IPS DF 4.7 (cell line): Measurements from ENCODE around the gene ZMYND8.
A peak's percentile ranks its signal among the peaks of the same experiment; 100 is the strongest.
"Not testable (repeated sequence)": the region's sequence is repeated elsewhere in the genome, so short reads cannot be mapped to it uniquely, and the experiment has no call there.

Source experiments
- DNase-seq: peaks from one replicate; pipeline ENCODE4 v3.0.0-alpha.2; 2013; ENCODE audit warnings: low spot score; ENCODE audit errors: extremely low read depth

ZMYND8 gene

GRCh38 chr20:47286681-47287080 is 69.8 kb downstream of the ZMYND8 start:
- DNase-seq: no peak

DNA sequence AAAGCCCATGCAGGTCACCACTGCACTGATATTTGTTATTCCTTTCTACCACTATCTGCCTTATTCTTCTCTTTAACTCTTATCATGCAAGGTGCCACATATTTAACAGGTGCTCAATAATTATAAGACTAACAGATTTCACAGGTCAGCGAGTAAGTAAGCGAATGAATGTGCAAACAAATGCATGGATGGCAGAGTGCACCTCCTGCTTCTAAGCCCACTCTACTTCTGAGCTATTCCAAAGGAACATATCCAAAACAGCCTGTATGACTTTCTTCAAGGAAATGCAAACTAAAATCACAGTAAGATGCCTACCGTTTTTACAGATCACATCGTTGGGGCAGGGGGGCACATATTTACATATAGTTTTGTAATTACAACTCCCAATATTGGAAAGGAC is 71.3 kb downstream of the ZMYND8 start:
- DNase-seq: no peak

GRCh38 chr20:47284373-47284772 is 72.1 kb downstream of the ZMYND8 start:
- DNase-seq: no peak

- DNase-seq: no peak
Measured at GRCh38 chr20:47283411-47283810, 73.1 kb downstream of the ZMYND8 start.

DNA sequence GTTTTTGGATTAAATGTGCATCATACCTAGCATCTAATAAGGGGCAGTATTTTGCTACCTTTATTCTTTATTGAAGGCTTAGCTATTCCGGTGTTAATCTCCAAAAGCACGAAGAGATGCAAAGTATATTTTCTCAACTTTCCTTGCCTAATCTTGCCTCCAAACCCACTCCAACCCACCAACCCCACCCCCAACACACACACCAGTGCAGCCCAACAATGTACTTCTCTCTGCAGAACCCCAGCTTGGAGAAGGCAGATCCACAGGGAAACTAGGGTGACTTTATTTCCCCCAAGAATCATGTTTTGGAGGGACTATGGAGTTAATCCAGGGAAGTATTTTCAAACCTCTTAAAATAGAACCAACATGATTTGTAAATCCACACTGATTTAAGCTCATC is 73.6 kb downstream of the ZMYND8 start:
- DNase-seq: no peak

DNA sequence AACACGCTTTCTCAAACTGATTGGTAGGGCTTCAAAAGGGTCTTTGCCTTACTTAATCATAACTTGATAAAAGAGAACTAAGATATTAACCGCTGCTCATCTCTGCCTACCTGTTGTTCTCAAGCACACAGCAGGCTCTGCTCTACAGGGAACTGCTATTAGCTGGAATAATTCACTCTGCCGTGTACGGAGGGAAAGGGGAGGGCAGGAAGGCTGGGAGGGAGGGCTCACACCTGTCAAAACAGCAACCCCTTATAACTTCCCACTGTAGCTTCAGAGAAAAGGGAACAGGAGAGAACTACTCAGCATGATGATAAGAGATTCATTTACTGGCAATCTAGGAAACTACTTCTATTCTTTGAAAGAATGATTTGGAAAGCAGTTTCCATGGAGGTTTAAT is 75.1 kb downstream of the ZMYND8 start:
- DNase-seq: no peak

DNA sequence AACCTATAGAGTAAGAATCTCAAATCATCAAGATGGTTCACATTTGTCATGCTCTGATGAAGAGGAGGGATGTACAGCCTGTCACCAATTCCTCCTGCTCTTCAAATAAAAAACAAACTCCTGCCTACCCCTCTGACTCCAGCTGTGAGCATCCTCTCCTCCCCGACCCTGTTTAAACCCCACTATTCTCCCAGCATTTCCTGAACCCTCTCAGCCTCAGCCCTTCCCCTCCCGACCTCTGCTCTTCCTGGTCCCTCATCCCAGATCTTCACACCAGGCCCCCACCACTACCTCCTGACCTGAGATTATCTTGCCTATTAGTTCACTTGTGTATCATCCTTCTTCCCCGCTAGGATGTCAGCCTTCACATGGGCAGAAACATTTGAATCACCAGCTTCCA is 75.8 kb downstream of the ZMYND8 start:
- no peak for DNase-seq

DNA sequence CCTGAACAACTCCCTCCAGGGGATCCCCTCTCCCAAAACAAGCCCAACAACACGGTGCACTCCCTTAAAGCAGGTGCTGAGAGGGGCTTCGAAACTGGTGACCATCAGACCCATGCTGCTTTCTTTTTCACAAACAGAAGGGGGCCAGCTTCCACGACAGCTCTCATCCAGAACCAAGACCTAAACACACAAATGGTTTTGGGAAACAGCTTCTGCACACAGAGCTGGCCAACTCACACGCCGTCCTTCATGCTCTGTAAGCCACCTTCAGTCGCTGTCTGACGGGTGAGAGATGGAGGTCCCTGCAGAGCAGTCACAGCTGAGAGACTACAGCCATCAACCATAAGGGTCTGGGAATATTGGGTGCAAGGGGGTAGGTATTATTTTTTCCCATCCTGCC is 76.3 kb downstream of the ZMYND8 start:
- DNase-seq: no peak

- no peak for DNase-seq
Measured at GRCh38 chr20:47278907-47279348, 77.6 kb downstream of the ZMYND8 start.

GRCh38 chr20:47277535-47277872 is 79.0 kb downstream of the ZMYND8 start:
- DNase-seq: not testable (repeated sequence)

DNA sequence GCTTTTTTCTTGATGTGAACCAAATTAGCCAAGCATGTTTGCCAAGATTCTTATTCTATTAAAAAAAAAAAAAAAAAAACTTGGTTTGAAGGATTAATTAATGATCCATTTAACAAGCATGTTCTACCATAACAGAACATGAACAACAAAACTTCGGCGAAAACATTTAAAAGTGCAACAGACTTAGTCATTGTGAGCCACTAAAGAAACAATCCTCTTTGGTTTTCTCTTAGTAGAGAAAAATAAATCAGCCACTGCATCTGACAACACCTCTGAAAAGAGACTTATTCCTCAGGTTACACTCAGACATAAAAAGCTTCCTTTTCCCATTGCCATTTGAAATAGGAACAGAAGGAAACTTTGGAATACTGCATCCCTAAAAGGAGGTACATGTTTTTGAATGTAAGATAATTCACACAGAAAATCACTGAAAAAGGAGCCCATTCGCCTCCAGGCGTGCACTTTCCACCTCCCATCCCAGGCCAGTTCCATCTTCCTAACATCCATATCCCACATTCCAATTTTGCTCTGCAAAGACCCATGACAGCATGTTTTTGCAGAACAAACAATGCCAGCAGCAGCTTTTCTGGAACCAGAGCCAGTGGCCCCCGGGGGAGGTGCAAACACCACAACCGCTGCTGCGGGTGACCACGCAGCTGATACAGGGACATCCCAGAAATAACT is 79.5 kb downstream of the ZMYND8 start:
- no peak for DNase-seq

GRCh38 chr20:47276251-47276650 is 80.2 kb downstream of the ZMYND8 start:
- no peak for DNase-seq

- no peak for DNase-seq
Measured at GRCh38 chr20:47275548-47275947, 81.0 kb downstream of the ZMYND8 start.

DNA sequence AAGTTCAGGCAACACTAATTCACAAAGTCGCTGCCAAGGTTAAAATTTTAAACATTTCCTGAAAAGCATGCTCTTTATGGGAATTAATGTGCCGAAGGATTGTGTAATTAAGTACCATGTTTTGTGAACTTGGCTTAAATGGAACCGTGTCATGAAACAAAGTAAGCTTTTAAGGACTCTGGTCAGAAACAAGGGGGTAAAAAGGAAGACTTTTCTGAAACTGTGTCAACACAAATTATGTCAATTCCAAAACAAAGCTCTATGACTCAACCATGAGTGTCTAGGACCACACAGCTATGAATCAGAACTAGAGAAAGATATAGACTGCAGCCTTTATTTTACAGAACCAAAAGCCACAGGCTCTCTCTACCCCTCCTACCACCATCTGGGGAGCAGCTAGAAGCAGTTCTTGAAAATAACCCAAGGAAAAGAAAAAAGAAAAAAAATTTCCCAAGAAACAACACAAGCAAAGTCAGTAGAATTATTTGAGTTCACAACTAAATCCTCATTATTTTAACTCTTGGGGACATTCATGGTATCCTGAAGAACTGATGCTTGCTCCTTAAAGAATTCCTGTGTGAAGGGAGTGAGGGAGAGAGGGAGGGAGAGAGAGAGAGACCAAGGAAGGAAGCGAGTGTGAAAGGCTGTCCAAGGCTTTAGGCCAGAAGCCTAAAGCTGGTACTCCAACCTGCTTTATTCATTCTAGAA is 81.9 kb downstream of the ZMYND8 start:
- no peak for DNase-seq

DNA sequence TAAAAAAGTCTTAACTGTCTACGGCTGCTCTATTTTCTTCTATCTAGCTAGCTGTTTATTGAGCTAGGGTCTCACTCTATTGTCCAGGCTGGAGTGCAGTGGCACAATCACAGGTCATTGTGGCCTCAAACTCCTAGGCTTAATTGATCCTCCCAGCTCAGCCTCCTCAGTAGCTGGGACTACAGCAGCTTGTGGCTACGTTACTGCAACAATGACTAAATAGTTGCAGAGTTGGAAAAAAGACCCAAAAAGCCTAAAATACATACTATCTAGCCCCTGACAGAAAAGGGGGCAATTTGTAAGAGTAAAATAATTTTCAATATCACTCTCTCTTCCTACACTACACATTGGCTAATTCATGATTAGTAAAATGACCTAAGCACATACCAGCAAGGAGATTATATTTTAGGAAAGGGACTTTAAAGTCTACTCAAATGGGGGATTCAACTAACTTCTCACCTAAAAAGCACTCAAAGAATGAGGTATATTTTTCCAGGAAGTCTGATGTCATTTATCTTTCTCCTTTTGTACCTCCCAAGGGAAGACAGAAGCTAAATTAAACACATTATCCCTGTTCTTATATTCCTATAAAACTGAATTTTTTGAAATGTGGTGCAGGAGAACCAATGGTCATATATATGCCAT is 82.8 kb downstream of the ZMYND8 start:
- no peak for DNase-seq

- peak; percentile 58 for DNase-seq
Measured at GRCh38 chr20:47272893-47273590, 83.5 kb downstream of the ZMYND8 start.

DNA sequence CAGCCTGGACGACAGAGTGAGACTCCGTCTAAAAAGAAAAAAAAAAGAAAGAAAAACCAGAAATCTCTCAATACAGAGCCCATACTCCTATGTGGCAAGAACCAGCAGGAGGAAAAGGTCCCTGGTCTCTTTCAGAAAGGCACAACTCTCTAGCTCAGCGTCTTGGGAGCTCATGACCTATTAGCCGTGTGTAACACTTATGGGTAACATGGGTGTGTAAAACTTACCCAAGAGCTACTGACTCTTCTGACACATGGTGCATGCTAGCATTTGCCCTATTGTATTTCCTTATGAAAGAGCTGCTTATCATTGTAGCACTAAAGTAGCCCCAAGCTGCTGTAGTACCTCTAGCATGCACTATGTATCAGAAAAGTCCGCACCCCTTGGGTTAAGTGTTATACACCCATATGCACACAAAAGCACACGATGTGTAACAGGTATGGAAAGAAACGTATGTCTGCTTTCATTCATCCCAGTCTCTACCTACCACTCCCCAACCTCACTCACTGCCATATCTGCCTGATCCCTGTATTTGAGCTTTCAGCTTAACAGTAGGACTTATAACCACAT is 85.4 kb downstream of the ZMYND8 start:
- no peak for DNase-seq

DNA sequence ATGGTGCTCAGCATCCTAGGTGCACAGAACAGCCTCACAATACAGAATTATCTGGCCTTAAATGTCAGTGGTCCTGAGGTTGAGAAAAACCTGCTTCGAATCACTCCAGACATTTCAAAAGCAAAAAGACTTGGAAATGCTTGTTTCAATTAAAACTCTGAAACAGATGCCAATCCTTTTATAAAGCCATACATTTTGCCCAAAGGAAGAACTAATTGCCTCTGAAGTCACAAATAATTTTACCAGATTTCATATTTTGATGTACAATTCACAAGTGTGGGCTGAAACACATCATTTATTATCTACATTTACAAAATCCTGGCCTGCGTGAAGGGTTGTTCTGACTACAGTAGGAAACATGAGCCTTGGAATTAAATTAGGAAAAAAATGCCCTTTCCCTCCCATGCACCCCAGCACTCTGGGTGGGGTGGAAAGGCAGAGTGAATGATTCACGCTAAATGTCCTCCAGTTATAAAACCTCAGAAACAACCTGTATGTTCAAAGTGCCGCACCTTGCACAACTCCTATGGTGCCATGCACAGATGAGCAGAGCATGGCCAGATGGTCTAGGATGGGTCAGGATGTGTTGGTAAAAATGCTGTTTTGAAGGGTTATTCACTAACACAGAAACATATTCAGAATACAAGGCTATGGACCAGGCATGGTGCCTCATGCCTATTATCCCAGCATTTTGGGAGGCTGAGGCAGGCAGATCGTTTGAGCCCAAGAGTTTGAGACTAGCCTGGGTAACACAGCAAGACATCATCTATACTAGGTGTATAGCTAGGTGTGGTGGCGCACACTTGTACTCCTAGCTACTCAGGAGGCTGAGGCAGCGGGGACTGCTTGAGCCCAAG is 87.0 kb downstream of the ZMYND8 start:
- DNase-seq: no peak

DNA sequence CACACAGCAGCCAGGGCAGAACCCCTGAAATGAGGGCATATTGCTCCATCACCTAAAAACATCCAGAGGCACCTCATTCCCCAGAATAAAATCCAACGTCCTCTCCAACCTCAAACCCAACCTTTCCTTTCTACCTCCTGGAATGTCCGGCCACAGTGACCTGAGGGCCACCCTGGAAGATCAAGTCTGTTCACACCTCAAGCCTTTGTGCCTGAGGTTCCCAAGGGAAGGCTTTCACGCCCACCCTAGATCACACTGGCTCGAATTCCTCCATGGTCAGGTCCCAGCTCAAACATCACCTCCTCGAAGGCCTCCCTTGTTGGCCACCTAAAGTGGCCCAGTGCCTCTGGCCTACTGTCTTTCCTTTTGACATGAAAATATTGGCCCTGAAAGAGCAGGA is 88.9 kb downstream of the ZMYND8 start:
- no peak for DNase-seq

DNA sequence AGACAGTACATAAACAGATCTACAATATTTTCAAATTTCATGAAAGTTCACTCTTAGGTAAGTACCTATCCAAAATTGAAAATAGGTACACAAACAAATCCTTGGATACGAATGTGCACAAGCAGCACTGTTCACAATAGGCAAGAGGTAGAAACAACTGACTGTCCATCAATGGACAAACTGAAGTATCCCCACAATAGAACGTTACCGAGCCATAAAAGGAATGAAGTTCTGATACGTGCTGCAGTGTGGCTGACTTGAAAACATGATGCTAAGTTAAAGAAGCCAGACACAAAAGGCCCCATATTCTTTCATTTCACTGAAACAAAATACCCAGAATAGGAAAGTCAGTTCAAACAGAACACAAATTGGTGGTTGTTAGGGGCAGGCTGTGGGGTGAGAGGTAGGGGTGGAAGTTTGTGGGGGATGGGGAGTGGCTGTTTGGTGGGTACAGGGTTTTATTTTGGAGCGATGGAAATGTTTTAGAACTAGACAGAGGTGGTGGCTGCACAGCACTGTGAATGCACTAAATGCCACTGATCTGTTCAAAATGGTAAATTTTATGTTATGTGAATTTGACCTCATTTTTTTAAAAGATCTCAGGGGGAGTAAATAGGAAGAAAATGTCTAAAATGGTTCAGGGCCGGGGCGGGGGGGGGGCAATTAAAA is 89.5 kb downstream of the ZMYND8 start:
- DNase-seq: no peak
